Measurements from ENCODE around the gene IQSEC1.

DNA sequence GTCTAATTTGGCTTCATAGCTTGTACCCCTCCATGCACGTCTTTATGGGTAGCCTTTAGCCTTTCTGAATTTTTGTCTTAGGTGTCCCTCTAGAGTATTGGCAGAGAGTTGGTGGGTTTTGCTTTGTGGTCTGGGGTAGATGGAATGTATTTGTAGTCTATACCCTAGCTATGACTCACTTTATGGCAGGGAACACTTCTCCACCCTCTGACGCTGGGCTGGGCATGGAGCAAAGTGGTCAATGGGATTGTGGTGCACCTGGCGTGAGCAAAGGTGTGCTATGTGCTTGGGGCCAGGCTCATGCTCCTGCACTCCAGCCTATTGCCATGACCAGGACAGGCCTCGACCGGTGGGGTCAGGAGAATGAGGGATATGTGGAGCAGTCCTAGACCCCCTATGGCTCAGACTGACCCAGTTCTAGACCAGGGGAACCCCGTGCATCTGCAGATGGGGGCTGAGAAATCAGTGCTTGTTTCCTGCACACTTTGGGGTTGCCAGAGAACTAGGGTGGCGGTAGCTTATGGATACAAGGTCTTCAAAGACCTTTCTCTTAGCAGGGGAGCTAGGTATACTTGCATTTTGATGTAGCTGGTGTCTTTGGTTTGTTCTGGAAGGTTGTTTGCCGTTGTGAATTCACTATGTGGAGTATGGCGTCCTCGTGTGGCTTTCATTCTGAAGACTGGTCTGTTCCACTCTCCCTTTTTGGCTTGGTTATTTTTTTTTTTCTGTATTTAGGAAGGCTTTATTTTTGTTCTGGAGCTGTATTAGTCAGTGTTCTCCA is 182.4 kb downstream of the IQSEC1 start:
- TF ChIP-seq, protein P1, sequence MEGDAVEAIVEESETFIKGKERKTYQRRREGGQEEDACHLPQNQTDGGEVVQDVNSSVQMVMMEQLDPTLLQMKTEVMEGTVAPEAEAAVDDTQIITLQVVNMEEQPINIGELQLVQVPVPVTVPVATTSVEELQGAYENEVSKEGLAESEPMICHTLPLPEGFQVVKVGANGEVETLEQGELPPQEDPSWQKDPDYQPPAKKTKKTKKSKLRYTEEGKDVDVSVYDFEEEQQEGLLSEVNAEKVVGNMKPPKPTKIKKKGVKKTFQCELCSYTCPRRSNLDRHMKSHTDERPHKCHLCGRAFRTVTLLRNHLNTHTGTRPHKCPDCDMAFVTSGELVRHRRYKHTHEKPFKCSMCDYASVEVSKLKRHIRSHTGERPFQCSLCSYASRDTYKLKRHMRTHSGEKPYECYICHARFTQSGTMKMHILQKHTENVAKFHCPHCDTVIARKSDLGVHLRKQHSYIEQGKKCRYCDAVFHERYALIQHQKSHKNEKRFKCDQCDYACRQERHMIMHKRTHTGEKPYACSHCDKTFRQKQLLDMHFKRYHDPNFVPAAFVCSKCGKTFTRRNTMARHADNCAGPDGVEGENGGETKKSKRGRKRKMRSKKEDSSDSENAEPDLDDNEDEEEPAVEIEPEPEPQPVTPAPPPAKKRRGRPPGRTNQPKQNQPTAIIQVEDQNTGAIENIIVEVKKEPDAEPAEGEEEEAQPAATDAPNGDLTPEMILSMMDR (IDR thresholded peaks at IDR 0.05): no peak
- TF ChIP-seq EP300 (IDR thresholded peaks at IDR 0.05): no peak
